Measurements from ENCODE around the gene ZFP14. TPM values are rescaled to one million over a fixed set of nuclear protein-coding genes. Genes with fewer than 3 reads are reported as not detected.
A peak's percentile ranks its signal among the peaks of the same experiment; 100 is the strongest.

The ZFP14 gene
- total and polyA plus RNA-seq, 4 donors = 0.43 to 5.1 (median 3.4) TPM

- Histone ChIP-seq H3K4me1 (ENCODE audit: control insufficient read depth in 4 of 4, insufficient read depth in 4 of 4, low read length in 3 of 4) (no peaks in the 10 kb centered on the region), H3K9me3 (ENCODE audit: control insufficient read depth in 4 of 4, low read length in 3 of 4) (peaks cover 2 to 30% (median 16%) of the 10 kb centered on the region in 4 donors), H3K4me3 (ENCODE audit: low read depth in 1 of 3, low read length in 3 of 3) (peak overlapping the region in 1 of 3 donors; percentile 46), H3K9ac (ENCODE audit: low read depth in 1 of 2, low read length in 2 of 2) (no peak overlapping the region), H3K27me3 (ENCODE audit: control insufficient read depth in 4 of 4, insufficient read depth in 4 of 4, low read length in 3 of 4) (no peaks in the 10 kb centered on the region), H3K27ac (ENCODE audit: low read depth in 1 of 2, low read length in 2 of 2) (no peak overlapping the region), H3K36me3 (ENCODE audit: control insufficient read depth in 4 of 4, insufficient read depth in 3 of 4, low read depth in 1 of 4, low read length in 3 of 4) (peaks cover 0 to 18% (median 8%) of the 10 kb centered on the region in 4 donors)
- 92% methylated on average over 5 of the region's 5 CpGs for whole genome bisulfite sequencing
- no peak for DNase-seq (ENCODE audit: low spot score)
- TF ChIP-seq YY1 (IDR thresholded peaks at IDR 0.05) (no peak), ZBTB33 (IDR thresholded peaks at IDR 0.05) (no peak), HNF4A (conservative IDR thresholded peaks at IDR 0.05) (no peak), MAX (IDR thresholded peaks at IDR 0.05) (no peak), REST (IDR thresholded peaks at IDR 0.05) (no peak), GABPA (IDR thresholded peaks at IDR 0.05 in 1 of 2, conservative IDR thresholded peaks at IDR 0.05 in 1 of 2) (no peak), SP1 (IDR thresholded peaks at IDR 0.05) (no peak), TAF1 (conservative IDR thresholded peaks at IDR 0.05) (no peak), FOXA2 (IDR thresholded peaks at IDR 0.05) (no peak), JUND (IDR thresholded peaks at IDR 0.05) (no peak), ATF3 (IDR thresholded peaks at IDR 0.05) (no peak), RAD21 (IDR thresholded peaks at IDR 0.05) (no peak), NR2F2 (IDR thresholded peaks at IDR 0.05) (no peak), EGR1 (IDR thresholded peaks at IDR 0.05; ENCODE audit: low read depth in 2 of 2) (no peak), RXRA (IDR thresholded peaks at IDR 0.05) (no peak), HNF4G (IDR thresholded peaks at IDR 0.05) (no peak), CTCF (IDR thresholded peaks at IDR 0.05; ENCODE audit: low read depth, low read length, missing input control) (no peak), FOXA1 (IDR thresholded peaks at IDR 0.05) (no peak)
Observed at GRCh38 chr19:36409841-36410240, 30.8 kb upstream of the ZFP14 start.
